ENCODE results near the gene CTCF. TPM values are rescaled to one million over a fixed set of nuclear protein-coding genes. Genes with fewer than 3 reads are reported as not detected.
A peak's percentile ranks its signal among the peaks of the same experiment; 100 is the strongest.

Gene CTCF
- total RNA-seq, 1 donor from 2014 or later = 36.0 TPM

DNA sequence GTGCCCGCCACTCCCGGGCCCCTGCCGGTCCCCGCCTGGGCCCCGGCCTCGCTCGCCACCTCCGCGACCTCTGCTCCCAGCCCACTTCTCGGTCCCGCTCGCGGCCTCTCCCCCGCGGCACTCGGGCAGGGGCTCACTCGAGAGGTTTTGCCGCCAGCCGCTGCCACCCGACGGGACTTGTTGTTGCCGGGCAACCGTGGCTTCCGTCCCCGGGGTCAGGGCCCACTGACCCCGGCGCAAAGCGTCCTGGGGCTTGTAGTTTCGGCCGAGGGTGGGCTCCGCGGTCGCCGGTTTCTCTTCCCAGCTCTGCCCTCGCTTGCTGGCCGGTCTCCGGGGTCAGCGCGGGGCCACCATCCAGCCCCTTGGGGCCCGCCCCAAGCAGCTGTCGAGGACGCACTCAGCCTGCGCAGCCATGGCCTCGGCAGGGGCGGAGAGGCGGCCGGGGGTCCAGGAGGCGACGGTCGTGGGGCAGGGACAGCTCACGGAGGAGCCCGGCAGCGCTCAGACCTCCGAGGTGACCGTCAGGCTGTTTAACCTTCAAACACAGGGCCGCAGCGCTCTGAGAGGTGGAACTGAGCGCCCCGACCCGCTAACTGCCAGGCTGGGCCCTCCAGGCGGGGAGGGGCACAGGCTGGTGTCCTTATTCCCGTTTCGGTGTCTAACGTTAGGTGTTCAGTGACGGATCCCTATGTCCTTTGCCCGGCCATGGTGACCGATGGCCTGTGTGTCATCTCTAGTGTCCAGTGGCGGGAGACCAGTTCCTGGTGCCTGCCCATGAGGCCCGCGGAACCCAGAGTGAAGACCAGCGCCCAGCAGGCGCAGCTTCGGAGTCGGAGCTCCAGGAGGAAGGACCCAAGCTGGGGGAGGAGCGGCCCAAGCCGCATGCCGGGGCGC, 104.5 kb downstream of the CTCF start, which contains the start of the genes C16orf86 and ENKD1:
Gene C16orf86 (plus strand): TSS at position 256 of the 894 bp plus-strand sequence. CDS start 157 bp downstream, at position 413.
Gene ENKD1 (minus strand): TSS at position 192 of the 894 bp plus-strand sequence. CDS start 308 bp downstream, outside the sequence.
- DNase-seq (peak; percentile 94), ATAC-seq (peak; percentile 83)
- Histone ChIP-seq H3K36me3 (peaks cover 4% of the 10 kb centered on the region), H3K27ac (peak within 1 kb of the TSS; percentile 89), H3K4me1 (peaks cover 17% of the 10 kb centered on the region), H3K9me3 (no peaks in the 10 kb centered on the region), H3K27me3 (no peaks in the 10 kb centered on the region), H3K4me3 (peak within 1 kb of the TSS; percentile 76)
- intact Hi-C loops (cut with DNase I) = loop anchor here (10.0 kb wide), 1 partner anchor 102 kb away; the partner anchor contains the start of gene CTCF
- TF ChIP-seq, protein P1, sequence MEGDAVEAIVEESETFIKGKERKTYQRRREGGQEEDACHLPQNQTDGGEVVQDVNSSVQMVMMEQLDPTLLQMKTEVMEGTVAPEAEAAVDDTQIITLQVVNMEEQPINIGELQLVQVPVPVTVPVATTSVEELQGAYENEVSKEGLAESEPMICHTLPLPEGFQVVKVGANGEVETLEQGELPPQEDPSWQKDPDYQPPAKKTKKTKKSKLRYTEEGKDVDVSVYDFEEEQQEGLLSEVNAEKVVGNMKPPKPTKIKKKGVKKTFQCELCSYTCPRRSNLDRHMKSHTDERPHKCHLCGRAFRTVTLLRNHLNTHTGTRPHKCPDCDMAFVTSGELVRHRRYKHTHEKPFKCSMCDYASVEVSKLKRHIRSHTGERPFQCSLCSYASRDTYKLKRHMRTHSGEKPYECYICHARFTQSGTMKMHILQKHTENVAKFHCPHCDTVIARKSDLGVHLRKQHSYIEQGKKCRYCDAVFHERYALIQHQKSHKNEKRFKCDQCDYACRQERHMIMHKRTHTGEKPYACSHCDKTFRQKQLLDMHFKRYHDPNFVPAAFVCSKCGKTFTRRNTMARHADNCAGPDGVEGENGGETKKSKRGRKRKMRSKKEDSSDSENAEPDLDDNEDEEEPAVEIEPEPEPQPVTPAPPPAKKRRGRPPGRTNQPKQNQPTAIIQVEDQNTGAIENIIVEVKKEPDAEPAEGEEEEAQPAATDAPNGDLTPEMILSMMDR (IDR thresholded peaks at IDR 0.05) = no peak

DNA sequence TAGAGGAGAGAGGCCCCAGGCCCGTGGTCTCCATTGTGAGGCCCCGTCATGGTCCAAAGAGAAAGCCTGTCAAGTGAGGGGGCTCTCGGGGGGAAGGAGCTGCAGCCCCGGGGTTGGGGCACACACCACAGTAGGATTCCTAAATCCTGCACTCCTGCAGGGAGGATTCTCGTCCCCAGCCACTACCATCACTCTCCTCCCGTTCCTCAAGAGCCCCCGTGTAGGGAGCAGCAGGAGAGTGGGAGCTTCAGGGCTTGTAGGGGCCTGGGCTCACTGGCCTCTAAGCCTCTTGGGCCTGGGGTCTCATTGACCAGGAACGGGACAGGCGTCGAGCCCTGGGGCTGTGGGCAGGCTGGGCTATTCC, 105.1 kb downstream of the CTCF start:
- Histone ChIP-seq H3K27me3 (no peaks in the 10 kb centered on the region), H3K4me3 (peak overlapping the region; percentile 76), H3K4me1 (peaks cover 20% of the 10 kb centered on the region), H3K9me3 (no peaks in the 10 kb centered on the region), H3K27ac (peak overlapping the region; percentile 89), H3K36me3 (peaks cover 4% of the 10 kb centered on the region)
- DNase-seq = no peak
- TF ChIP-seq, protein P1 (IDR thresholded peaks at IDR 0.05) = no peak
- ATAC-seq = no peak
- intact Hi-C loops (cut with DNase I) = loop anchor here (10.0 kb wide), 1 partner anchor 103 kb away; the partner anchor contains the start of gene CTCF

GRCh38 chr16:67667817-67668494, 105.6 kb downstream of the CTCF start:
- peaks cover 3% of the 10 kb centered on the region for H3K36me3 ChIP-seq
- H3K27me3 ChIP-seq = no peaks in the 10 kb centered on the region
- DNase-seq (peak; percentile 87), ATAC-seq (peak; percentile 80)
- H3K4me1 ChIP-seq = peaks cover 23% of the 10 kb centered on the region
- no peaks in the 10 kb centered on the region for H3K9me3 ChIP-seq
- TF ChIP-seq, protein P1 (IDR thresholded peaks at IDR 0.05) = peak; percentile 78
- intact Hi-C loops (cut with DNase I) = loop anchor here (10.0 kb wide), 1 partner anchor 103 kb away; the partner anchor contains the start of gene CTCF
- peak overlapping the region; percentile 76 for H3K4me3 ChIP-seq
- peak overlapping the region; percentile 89 for H3K27ac ChIP-seq

DNA sequence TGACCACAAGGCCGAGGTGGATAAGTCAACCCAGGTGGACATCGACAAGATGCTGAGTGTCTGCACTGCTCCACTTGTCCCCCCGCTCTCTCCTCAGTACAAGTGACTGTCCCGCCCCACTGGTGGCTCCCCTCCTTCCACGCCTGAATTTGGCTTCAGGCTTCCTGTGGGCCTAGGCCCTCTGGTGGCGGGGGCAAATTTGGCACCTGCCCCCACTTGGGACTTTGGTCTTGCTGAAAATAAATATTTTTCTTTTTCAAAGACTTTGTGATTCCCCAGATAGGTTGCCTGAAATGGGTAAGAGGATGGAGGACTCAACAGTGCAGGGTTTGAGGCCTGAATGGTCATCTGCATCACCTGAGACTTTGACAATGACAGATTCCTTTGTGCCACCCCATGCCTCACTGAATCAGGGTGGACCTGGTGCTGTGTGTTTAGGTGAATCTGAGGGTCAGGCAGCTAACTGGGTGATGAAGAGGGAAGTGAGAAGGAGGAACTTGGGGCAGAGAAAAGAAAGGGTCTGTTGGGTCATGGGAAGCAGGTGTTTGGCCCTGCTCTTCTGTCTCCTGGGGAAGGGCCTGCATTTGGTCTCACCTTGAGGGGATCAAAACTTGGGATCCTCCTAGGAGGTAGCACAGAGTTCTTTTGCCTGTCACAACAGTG, 106.3 kb downstream of the CTCF start:
- DNase-seq (no peak), ATAC-seq (no peak)
- no peak overlapping the region for H3K4me3 ChIP-seq
- no peaks in the 10 kb centered on the region for H3K27me3 ChIP-seq
- H3K27ac ChIP-seq = peak overlapping the region; percentile 89
- peaks cover 30% of the 10 kb centered on the region for H3K4me1 ChIP-seq
- intact Hi-C loops (cut with DNase I) = loop anchor here (10.0 kb wide), 1 partner anchor 104 kb away; the partner anchor contains the start of gene CTCF
- H3K9me3 ChIP-seq = no peaks in the 10 kb centered on the region
- H3K36me3 ChIP-seq = no peaks in the 10 kb centered on the region
- TF ChIP-seq, protein P1 (IDR thresholded peaks at IDR 0.05) = no peak

DNA sequence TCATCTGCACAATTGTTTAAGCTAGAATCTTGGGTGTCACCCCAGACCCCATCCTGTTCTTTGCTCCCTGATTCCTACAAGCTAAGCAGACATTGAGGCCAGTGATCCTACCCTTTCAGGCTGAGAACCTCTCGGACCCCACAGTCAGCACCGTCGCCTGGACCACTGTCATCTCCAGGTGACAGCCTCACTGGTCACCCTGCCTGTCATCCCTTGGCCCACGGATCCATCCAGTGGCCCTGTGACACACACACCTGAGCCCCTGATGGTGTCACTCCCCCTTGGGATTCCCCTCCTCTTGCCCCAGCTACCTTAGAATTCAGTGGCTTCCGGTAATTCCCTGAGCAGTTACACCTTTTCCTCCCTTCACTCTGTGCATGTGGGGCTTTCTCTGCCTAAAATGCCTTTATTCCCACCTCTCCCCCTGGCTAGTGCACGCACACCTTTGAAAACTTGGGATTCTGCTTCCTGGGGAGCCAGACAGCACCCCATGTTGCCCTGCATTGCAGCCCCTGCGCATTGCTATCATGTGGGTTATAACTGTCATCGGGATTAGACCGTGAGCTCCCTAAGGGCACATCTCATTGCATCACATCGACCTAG, 107.3 kb downstream of the CTCF start:
- TF ChIP-seq, protein P1 (IDR thresholded peaks at IDR 0.05) = no peak
- Histone ChIP-seq H3K36me3 (no peaks in the 10 kb centered on the region), H3K27ac (no peak overlapping the region), H3K4me3 (no peak overlapping the region), H3K9me3 (no peaks in the 10 kb centered on the region), H3K27me3 (no peaks in the 10 kb centered on the region), H3K4me1 (peaks cover 39% of the 10 kb centered on the region)
- intact Hi-C loops (cut with DNase I) = loop anchor here (10.0 kb wide), 2 partner anchors 105 to 255 kb away; partner anchors contain the start of gene CTCF
- ATAC-seq = no peak
- no peak for DNase-seq

Measured in upper lobe of right lung (tissue), 1 donor.